GM18858 (cell line): Measurements from ENCODE around the gene DENND1C.

Experiments used
- ATAC-seq: cut with Tn5 transposase; IDR thresholded peaks from one replicate; pipeline ENCODE4 v1.9.1; 2021; ENCODE audit not compliant: unreplicated experiment

Gene DENND1C

GRCh38 chr19:6479836-6480398 is 1.7 kb downstream of the DENND1C start:
- no peak for ATAC-seq

- ATAC-seq: no peak
Measured at GRCh38 chr19:6478815-6479214, 2.8 kb downstream of the DENND1C start.

- no peak for ATAC-seq
Measured at GRCh38 chr19:6476896-6477431, 4.6 kb downstream of the DENND1C start.

GRCh38 chr19:6476155-6476895 is 5.3 kb downstream of the DENND1C start:
- no peak for ATAC-seq

GRCh38 chr19:6475321-6476108 is 6.1 kb downstream of the DENND1C start:
- ATAC-seq: no peak

GRCh38 chr19:6473647-6474046 is 7.9 kb downstream of the DENND1C start:
- ATAC-seq: no peak

GRCh38 chr19:6472713-6473112 is 8.9 kb downstream of the DENND1C start:
- ATAC-seq: no peak

- no peak for ATAC-seq
Measured at GRCh38 chr19:6471076-6471475, 10.5 kb downstream of the DENND1C start.

GRCh38 chr19:6470173-6470572 is 11.4 kb downstream of the DENND1C start:
- ATAC-seq: no peak

GRCh38 chr19:6467384-6467783 is 14.2 kb downstream of the DENND1C start:
- ATAC-seq: no peak

- no peak for ATAC-seq
Measured at GRCh38 chr19:6466526-6467248, 14.9 kb downstream of the DENND1C start.

- ATAC-seq: no peak
Measured at GRCh38 chr19:6465663-6466062, 15.9 kb downstream of the DENND1C start.

GRCh38 chr19:6465006-6465405 is 16.6 kb downstream of the DENND1C start:
- ATAC-seq: no peak

GRCh38 chr19:6464070-6464873 is 17.3 kb downstream of the DENND1C start, which contains the start of gene CRB3:
Gene CRB3 (plus strand): TSS chr19:6464271. CDS start chr19:6464702, 431 bp downstream.
- ATAC-seq: no peak

GRCh38 chr19:6460099-6460884 is 21.3 kb downstream of the DENND1C start:
- peak; percentile 50 for ATAC-seq

GRCh38 chr19:6459262-6460098 is 22.1 kb downstream of the DENND1C start, which contains the start of gene SLC25A23:
Gene SLC25A23 (minus strand): TSS chr19:6459792. CDS start chr19:6459628, 164 bp downstream.
- peak; percentile 13 for ATAC-seq

- ATAC-seq: no peak
Measured at GRCh38 chr19:6458695-6459261, 22.8 kb downstream of the DENND1C start.
